Activated naive CD8-positive, alpha-beta T cell treated with anti-CD3 and anti-CD28 coated beads, Interleukin-2, amount 10 ng/mL, durations not matched to agents 7 days and 5 days (primary cell): ENCODE data around the gene TBXA2R. TPM values are rescaled to one million over a fixed set of nuclear protein-coding genes. Genes with fewer than 3 reads are reported as not detected.
A peak's percentile ranks its signal among the peaks of the same experiment; 100 is the strongest.

Experiments used
- ATAC-seq: fragments of 150-1000 bp; cut with Tn5 transposase; one replicate; pipeline ENCODE4 v1.10.0; 2021; ENCODE audit warnings: low read depth, moderate library complexity
- POLR2A ChIA-PET: fragments of 350-600 bp; sonication (Branson Sonifier 250); formaldehyde crosslinking; loops from one replicate; lab custom pipeline; 2021; ENCODE audit warnings: antibody characterized with exemption; lab: Charles Lee
- DNase-seq: peaks from one replicate; pipeline ENCODE4 v3.0.0; 2021
- H3K27ac Mint-ChIP-seq: one replicate; pipeline ENCODE4 v1.8.0; 2022; ENCODE audit warnings: mild to moderate bottlenecking, mixed read lengths
- H3K27me3 Mint-ChIP-seq: one replicate; pipeline ENCODE4 v1.8.0; 2022; ENCODE audit warnings: mild to moderate bottlenecking, moderate library complexity, mixed read lengths
- H3K36me3 Mint-ChIP-seq: one replicate; pipeline ENCODE4 v1.8.0; 2021; ENCODE audit warnings: mild to moderate bottlenecking, mixed read lengths
- H3K4me1 Mint-ChIP-seq: one replicate; pipeline ENCODE4 v1.8.0; 2021; ENCODE audit warnings: mixed read lengths
- H3K4me3 Mint-ChIP-seq: one replicate; pipeline ENCODE4 v1.8.0; 2022; ENCODE audit warnings: mild to moderate bottlenecking, moderate library complexity, mixed read lengths
- H3K9me3 Mint-ChIP-seq: one replicate; pipeline ENCODE4 v1.8.0; 2021; ENCODE audit warnings: mixed read lengths
- total RNA-seq, 2 experiments: library from RNA; stranded (reverse); gene quantifications; one replicate each; pipeline ENCODE4 v1.2.3, GENCODE V29; 2021

Gene TBXA2R
- total RNA-seq, 2 experiments from 2014 or later = 1.7 to 2.1 TPM

- no peaks in the 10 kb centered on the region for H3K9me3 Mint-ChIP-seq
- H3K4me3 Mint-ChIP-seq = no peak overlapping the region
- ATAC-seq = no peak
These were observed 38.4 kb upstream of the TBXA2R start for GRCh38 chr19:3645067-3645396.

DNA sequence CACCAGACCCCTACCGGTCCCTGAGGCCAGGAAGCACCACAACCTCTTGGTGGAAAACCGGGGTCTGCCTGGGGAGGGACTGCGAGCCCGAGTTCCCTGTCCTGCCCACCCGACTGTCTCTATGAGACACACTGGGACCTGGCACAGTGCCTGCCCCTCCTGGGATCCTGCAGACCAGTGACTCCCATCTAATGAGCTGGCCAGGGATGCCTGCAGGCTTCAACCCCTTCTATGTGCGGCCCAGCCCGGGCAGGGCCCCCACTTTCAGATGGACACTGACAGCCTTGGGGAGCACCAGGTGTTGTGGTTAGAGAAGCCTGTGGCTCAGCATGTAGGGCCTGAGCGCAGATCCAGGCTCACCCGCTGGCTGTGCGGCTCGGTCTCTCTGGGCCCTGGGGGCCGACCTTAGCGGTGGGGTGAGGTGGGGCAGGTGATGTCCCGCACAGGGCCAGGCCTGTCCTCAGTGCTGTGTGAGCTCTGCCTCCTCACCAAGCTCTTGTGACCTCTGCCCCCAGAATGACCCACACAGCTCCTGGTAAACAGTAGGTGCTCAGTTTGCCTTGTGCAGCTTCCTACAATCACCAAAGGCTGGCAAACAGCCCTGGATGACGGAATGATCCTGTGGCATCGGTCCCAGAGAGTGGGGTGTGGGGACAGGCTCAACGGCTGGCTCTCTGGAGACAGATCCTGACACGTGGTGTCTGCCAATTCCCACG lies 37.8 kb upstream of the TBXA2R start:
- POLR2A ChIA-PET = no interaction called here
- ATAC-seq (no peak), DNase-seq (no peak)
- no peaks in the 10 kb centered on the region for H3K4me1 Mint-ChIP-seq
- H3K36me3 Mint-ChIP-seq = peaks cover 1% of the 10 kb centered on the region
- no peaks in the 10 kb centered on the region for H3K9me3 Mint-ChIP-seq
- H3K27ac Mint-ChIP-seq = no peak overlapping the region
- no peaks in the 10 kb centered on the region for H3K27me3 Mint-ChIP-seq
- H3K4me3 Mint-ChIP-seq = no peak overlapping the region

More at GRCh38 chr19:3645067-3645396, 38.4 kb upstream of the TBXA2R start:
- Mint-ChIP-seq H3K36me3 (peaks cover 1% of the 10 kb centered on the region), H3K27ac (no peak overlapping the region), H3K4me1 (no peaks in the 10 kb centered on the region), H3K27me3 (no peaks in the 10 kb centered on the region)
- POLR2A ChIA-PET = no interaction called here
- DNase-seq = no peak

DNA sequence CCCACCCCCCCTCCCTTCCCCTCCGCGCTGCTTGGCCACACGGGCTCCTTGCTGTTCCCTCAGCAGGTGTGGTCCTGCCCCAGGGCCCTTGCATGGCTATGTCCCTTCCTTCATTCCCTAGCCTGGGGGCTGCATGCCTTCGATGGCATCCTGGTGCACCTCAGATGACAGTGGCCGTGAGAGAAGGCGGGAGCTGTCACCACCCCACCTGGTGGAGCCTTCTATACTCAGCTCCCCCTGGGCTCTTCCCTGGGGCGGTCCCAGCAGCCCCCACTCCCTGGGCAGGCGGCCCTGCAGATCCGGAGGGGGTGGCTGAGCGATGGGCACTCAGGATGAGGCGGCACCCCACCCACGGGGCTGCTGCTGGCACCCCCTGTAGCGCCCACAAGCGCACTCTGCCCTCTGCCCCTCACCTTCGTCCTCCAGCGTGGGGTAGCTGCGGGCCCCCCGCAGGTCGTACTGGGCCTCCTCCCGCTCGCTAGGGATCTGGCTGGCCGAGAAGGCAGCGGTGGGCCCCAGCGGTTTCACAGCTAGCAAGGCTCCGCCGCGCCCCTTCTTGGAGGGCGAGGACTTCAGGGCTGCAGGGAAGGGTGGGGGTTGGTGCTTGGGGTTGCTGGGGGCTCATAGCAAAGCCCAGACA lies 37.1 kb upstream of the TBXA2R start:
- DNase-seq = no peak
- Mint-ChIP-seq H3K27me3 (no peaks in the 10 kb centered on the region), H3K27ac (no peak overlapping the region), H3K9me3 (no peaks in the 10 kb centered on the region), H3K4me1 (no peaks in the 10 kb centered on the region), H3K4me3 (no peak overlapping the region), H3K36me3 (peaks cover 1% of the 10 kb centered on the region)
- POLR2A ChIA-PET = no interaction called here
- no peak for ATAC-seq

DNA sequence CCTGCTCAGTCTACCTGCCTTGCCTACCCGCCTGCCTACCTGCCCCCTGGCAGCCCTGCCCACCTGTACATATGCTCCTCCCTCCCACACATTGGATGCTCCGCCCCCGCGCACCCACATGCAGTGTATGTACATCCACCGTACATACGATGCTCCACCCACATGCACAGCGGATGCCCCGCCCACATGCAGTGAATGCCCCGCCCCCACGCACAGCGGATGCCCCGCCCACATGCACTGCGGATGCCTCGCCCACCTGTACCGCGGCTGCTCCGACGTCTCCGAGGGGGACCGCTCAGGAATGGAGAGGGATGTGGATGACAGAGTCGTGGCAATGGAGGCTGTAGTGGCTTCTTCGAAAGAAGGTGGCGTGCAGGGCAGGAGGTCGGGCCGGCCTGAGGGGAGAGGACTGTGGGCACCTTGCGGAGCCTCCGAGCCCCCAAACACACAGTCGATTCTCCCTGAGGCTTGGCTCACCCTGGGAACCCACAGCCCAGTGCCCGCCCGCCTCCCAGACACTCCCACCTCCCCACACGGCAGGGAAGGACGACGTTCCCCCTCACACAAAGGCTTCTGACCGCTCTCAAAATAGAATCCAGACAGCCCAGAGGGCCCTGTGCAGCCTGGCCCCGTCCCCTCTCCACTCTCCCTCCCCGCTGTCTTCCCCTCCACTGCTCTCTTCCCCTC lies 36.5 kb upstream of the TBXA2R start:
- DNase-seq = no peak
- no peak overlapping the region for H3K4me3 Mint-ChIP-seq

GRCh38 chr19:3642296-3642695 lies 35.6 kb upstream of the TBXA2R start:
- Mint-ChIP-seq H3K4me1 (no peaks in the 10 kb centered on the region), H3K4me3 (no peak overlapping the region), H3K27ac (no peak overlapping the region), H3K9me3 (no peaks in the 10 kb centered on the region), H3K36me3 (peaks cover 4% of the 10 kb centered on the region), H3K27me3 (no peaks in the 10 kb centered on the region)
- POLR2A ChIA-PET = no interaction called here
- ATAC-seq (no peak), DNase-seq (no peak)

More for the DNA sequence above, 36.5 kb upstream of the TBXA2R start:
- no peak for ATAC-seq
- POLR2A ChIA-PET = no interaction called here
- Mint-ChIP-seq H3K27ac (no peak overlapping the region), H3K36me3 (peaks cover 4% of the 10 kb centered on the region), H3K9me3 (no peaks in the 10 kb centered on the region), H3K4me1 (no peaks in the 10 kb centered on the region), H3K27me3 (no peaks in the 10 kb centered on the region)

- POLR2A ChIA-PET = no interaction called here
- DNase-seq (no peak), ATAC-seq (no peak)
- no peak overlapping the region for H3K27ac Mint-ChIP-seq
- H3K9me3 Mint-ChIP-seq = no peaks in the 10 kb centered on the region
- H3K4me1 Mint-ChIP-seq = no peaks in the 10 kb centered on the region
- no peak overlapping the region for H3K4me3 Mint-ChIP-seq
- no peaks in the 10 kb centered on the region for H3K27me3 Mint-ChIP-seq
- peaks cover 4% of the 10 kb centered on the region for H3K36me3 Mint-ChIP-seq
These were observed 35.0 kb upstream of the TBXA2R start for GRCh38 chr19:3641515-3642269.

DNA sequence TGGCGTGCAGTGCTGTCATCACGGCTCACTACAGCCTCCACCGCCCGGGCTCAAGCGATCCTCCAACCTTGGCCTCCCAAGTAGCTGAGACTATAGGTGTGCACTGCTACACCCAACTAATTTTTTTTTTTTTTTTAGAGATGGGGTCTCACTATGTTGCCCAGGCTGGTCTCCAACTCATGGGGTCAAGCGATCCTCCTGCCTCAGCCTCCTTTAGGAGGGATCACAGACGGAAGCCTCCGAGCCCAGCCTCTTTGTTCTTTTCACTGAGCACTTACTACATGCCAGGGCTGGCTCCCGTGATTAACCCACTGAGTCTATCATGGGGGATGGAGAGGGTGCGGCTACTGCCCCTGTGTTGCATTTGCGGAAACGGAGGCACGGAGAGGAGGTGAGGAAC lies 32.8 kb upstream of the TBXA2R start:
- POLR2A ChIA-PET = no interaction called here
- Mint-ChIP-seq H3K27ac (no peak overlapping the region), H3K9me3 (no peaks in the 10 kb centered on the region), H3K4me1 (no peaks in the 10 kb centered on the region), H3K27me3 (no peaks in the 10 kb centered on the region), H3K4me3 (no peak overlapping the region), H3K36me3 (peaks cover 3% of the 10 kb centered on the region)
- DNase-seq = no peak
- no peak for ATAC-seq

DNA sequence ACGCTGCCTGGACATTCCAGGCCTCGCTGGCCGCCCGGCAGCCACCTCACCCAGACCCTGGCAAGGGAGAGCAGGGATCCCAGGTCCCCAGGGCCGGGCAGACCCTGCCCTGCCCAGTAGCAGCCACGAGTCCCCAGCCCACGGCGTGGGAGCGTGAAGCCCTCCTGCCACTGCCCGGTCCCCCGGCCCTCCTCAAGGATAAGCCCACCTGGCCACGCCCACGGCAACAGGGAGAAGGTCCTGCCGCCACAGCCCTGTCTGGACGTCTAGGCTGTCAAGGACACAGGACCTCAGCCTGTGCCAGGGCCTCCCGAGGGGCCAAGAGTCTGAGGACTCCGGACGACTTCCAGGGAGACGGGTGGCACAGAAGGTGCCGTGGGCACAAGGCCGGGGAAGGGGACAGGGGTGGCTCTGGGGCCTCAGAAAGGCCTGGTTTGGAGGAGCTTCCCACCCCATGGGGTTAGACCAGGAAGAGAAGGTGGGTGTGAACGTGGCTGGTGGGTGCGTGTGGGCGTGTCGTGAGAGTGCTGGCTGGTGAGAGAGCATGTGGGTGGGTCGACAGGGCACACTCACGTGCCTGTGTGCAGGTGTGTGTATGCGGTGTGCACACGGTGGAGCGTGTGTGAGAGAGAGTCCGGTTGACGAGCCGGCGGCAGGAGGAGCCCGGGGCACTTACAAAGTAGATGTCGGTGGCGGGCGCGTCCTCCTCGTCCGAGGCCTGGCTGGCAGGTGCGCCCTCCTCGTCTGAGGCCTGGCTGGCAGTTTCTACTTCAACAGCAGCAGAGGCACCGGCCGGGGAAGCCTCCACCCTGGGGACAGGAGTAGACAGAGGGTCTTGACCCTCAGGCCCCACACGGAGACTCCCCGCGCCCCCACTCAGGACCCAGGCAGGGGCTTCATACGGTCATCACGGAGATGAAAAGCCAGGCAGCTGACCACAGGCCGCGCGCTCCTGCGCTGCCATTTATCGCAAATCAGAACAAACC lies 31.8 kb upstream of the TBXA2R start:
- H3K36me3 Mint-ChIP-seq = peaks cover 3% of the 10 kb centered on the region
- ATAC-seq = no peak
- POLR2A ChIA-PET = no interaction called here
- DNase-seq = no peak
- H3K9me3 Mint-ChIP-seq = no peaks in the 10 kb centered on the region
- H3K27ac Mint-ChIP-seq = no peak overlapping the region
- no peaks in the 10 kb centered on the region for H3K4me1 Mint-ChIP-seq
- H3K27me3 Mint-ChIP-seq = no peaks in the 10 kb centered on the region
- no peak overlapping the region for H3K4me3 Mint-ChIP-seq

DNA sequence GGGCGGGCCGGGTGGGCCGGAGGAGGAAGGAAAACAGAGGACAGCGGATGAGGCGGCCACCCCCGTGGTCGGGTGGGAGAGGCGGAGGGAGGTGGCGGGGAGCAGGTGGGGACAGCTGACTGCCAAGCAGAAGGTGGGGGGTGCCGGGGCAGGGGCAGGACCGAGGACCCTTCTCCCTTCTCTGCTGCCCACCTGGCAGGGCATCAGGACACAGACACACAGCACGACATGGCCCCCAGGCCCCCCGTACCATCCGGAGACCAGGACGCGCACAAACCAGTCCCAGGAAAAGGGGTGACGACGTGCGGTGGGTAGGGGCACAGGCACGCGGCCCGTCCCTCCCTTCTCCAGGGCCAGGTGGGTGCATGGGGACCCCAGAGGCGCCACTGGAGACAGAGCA lies 30.9 kb upstream of the TBXA2R start:
- peaks cover 3% of the 10 kb centered on the region for H3K36me3 Mint-ChIP-seq
- POLR2A ChIA-PET = no interaction called here
- ATAC-seq = no peak
- H3K27me3 Mint-ChIP-seq = no peaks in the 10 kb centered on the region
- H3K4me1 Mint-ChIP-seq = no peaks in the 10 kb centered on the region
- no peaks in the 10 kb centered on the region for H3K9me3 Mint-ChIP-seq
- H3K27ac Mint-ChIP-seq = no peak overlapping the region
- H3K4me3 Mint-ChIP-seq = no peak overlapping the region
- DNase-seq = no peak

DNA sequence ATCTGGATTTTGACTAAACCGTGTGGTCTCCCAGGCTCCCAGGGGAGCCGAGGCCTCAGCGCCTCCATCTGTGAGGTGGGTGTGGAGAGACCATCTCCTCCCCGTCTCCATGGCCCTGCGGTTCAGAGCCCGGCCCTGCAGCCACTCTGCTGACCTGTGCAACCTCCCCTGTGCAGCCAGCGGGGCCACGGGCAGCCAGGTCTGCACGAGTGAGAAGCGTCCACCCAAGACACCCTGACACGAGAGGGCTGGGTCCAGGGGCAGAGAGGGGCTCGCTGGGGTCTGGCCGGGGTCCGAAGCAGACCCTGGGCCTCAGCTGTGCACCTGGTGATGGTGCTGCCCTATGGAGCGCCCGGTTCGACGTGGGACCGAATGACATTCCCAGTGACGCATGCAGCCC lies 30.3 kb upstream of the TBXA2R start:
- peaks cover 3% of the 10 kb centered on the region for H3K36me3 Mint-ChIP-seq
- H3K27ac Mint-ChIP-seq = no peak overlapping the region
- ATAC-seq = no peak
- no peaks in the 10 kb centered on the region for H3K27me3 Mint-ChIP-seq
- no peaks in the 10 kb centered on the region for H3K9me3 Mint-ChIP-seq
- POLR2A ChIA-PET = no interaction called here
- no peak for DNase-seq
- H3K4me3 Mint-ChIP-seq = no peak overlapping the region
- H3K4me1 Mint-ChIP-seq = no peaks in the 10 kb centered on the region

- H3K4me3 Mint-ChIP-seq = no peak overlapping the region
- H3K36me3 Mint-ChIP-seq = peaks cover 3% of the 10 kb centered on the region
- no peaks in the 10 kb centered on the region for H3K27me3 Mint-ChIP-seq
- H3K9me3 Mint-ChIP-seq = no peaks in the 10 kb centered on the region
- POLR2A ChIA-PET = no interaction called here
- no peaks in the 10 kb centered on the region for H3K4me1 Mint-ChIP-seq
- no peak overlapping the region for H3K27ac Mint-ChIP-seq
- ATAC-seq (no peak), DNase-seq (no peak)
These were observed 29.8 kb upstream of the TBXA2R start for GRCh38 chr19:3636506-3636905.

DNA sequence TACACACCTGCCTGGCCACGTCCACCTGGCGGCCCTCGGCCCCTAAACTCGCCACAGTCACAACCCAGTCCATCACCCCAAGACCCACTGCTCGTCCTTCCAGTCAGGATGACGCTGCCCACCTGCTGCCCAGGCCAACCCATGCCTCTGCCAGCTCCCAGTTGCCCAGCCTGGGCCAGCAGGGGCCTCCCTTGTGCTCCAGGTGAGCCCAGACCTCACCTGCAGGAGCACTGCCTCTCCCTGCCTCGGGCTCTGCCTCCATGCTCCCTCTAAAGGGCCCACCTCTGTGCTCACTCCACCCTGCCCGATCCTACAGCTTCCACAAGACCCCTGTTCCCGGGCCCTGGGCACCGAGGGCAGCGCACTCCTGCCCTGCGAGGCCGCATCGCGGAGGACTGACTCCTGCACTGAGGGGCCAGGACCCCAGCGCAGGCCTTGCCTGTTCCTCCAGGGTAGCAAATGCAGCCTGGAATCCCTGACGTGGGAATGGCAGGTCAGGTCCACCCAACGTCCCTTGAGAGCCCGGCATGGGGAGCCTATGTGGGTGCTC lies 27.9 kb upstream of the TBXA2R start:
- Mint-ChIP-seq H3K9me3 (no peaks in the 10 kb centered on the region), H3K27ac (peak overlapping the region; percentile 21), H3K36me3 (peaks cover 3% of the 10 kb centered on the region), H3K27me3 (no peaks in the 10 kb centered on the region), H3K4me1 (no peaks in the 10 kb centered on the region), H3K4me3 (no peak overlapping the region)
- POLR2A ChIA-PET = no interaction called here
- DNase-seq = no peak
- ATAC-seq = no peak
